Superior temporal gyrus (tissue), 1 donor: ENCODE results near the gene ZFP36.
A peak's percentile ranks its signal among the peaks of the same experiment; 100 is the strongest.

ENCODE experiments used
- DNase-seq: peaks from one replicate; pipeline ENCODE4 v3.0.0-alpha.2; 2016; ENCODE audit errors: extremely low spot score

The ZFP36 gene

GRCh38 chr19:39384839-39385568 is 21.6 kb upstream of the ZFP36 start:
- no peak for DNase-seq

- DNase-seq = no peak
These were observed 20.8 kb upstream of the ZFP36 start for GRCh38 chr19:39385629-39386411.

GRCh38 chr19:39386557-39386956 is 20.1 kb upstream of the ZFP36 start:
- DNase-seq = no peak

- no peak for DNase-seq
These were observed 18.0 kb upstream of the ZFP36 start for GRCh38 chr19:39388657-39389056.

GRCh38 chr19:39389631-39390414 is 16.8 kb upstream of the ZFP36 start:
- DNase-seq = no peak

GRCh38 chr19:39390451-39390750 is 16.2 kb upstream of the ZFP36 start:
- DNase-seq = peak; percentile 69

- peak; percentile 100 for DNase-seq
These were observed 15.8 kb upstream of the ZFP36 start, which contains the start of the genes MED29 and PAF1 for GRCh38 chr19:39390751-39391437. Gene MED29, plus strand, starts transcription at chr19:39391378. Its CDS starts 45 bp downstream, at chr19:39391423. Gene PAF1, minus strand, starts transcription at chr19:39391106. Its CDS starts 242 bp downstream, at chr19:39390864.

GRCh38 chr19:39397360-39398296 is 9.0 kb upstream of the ZFP36 start:
- DNase-seq = peak; percentile 82

GRCh38 chr19:39398297-39398864 is 8.3 kb upstream of the ZFP36 start:
- no peak for DNase-seq

GRCh38 chr19:39399668-39400050 is 7.0 kb upstream of the ZFP36 start:
- no peak for DNase-seq

GRCh38 chr19:39400061-39400460 is 6.6 kb upstream of the ZFP36 start:
- DNase-seq = no peak

GRCh38 chr19:39401070-39401548 is 5.5 kb upstream of the ZFP36 start:
- DNase-seq = no peak

GRCh38 chr19:39401549-39402345 is 4.9 kb upstream of the ZFP36 start:
- DNase-seq = no peak

- DNase-seq = peak; percentile 54
These were observed 4.0 kb upstream of the ZFP36 start for GRCh38 chr19:39402346-39403300.

GRCh38 chr19:39403331-39404312 is 3.0 kb upstream of the ZFP36 start:
- DNase-seq = peak; percentile 58

GRCh38 chr19:39405261-39405957 is 1.2 kb upstream of the ZFP36 start:
- DNase-seq = no peak
